H1 (cell line): Measurements from ENCODE around the gene ACOT7. TPM values are rescaled to one million over a fixed set of nuclear protein-coding genes. Genes with fewer than 3 reads are reported as not detected.

Experiments
- CTCF ChIA-PET: fragments of 300-600 bp; sonication (Branson Sonifier 250); formaldehyde crosslinking; loops from one replicate; lab custom pipeline; 2021; ENCODE audit not compliant: partially characterized antibody; lab: Charles Lee
- POLR2A ChIA-PET: fragments of 300-600 bp; sonication (Branson Sonifier 250); formaldehyde crosslinking; loops from one replicate; lab custom pipeline; 2021; ENCODE audit warnings: inconsistent platforms; ENCODE audit not compliant: partially characterized antibody; lab: Charles Lee
- DNase-seq, 2 experiments: peaks; one replicate each; pipeline versions ENCODE4 v3.0.0 to v3.0.0-alpha.2; 2010 to 2022; ENCODE audit warnings: low spot score in 2 of 2, low read depth in 1 of 2, mixed read lengths in 1 of 2
- FAIRE-seq: peaks from 2 replicates; lab custom pipeline; 2011; peaks lifted over from hg19 to GRCh38; lab: Jason Lieb, UNC
- H2AFZ ChIP-seq: 2 replicates; pipeline ENCODE4 v1.8.1; 2012; ENCODE audit warnings: low read length, inconsistent platforms
- H2AK5ac ChIP-seq: 2 replicates; pipeline ENCODE4 v1.6.1; 2013; ENCODE audit warnings: low read depth, low read length
- H2BK120ac ChIP-seq: replicated peaks from 2 replicates; pipeline ENCODE3; 2013; ENCODE audit warnings: low read depth, low read length, inconsistent platforms
- H2BK12ac ChIP-seq: 2 replicates; pipeline ENCODE4 v1.6.1; 2013; ENCODE audit warnings: low read depth, low read length
- H2BK15ac ChIP-seq: 2 replicates; pipeline ENCODE4 v1.6.1; 2013; ENCODE audit warnings: low read length
- H2BK20ac ChIP-seq: 2 replicates; pipeline ENCODE4 v1.6.1; 2013; ENCODE audit warnings: low read length
- H2BK5ac ChIP-seq: 2 replicates; pipeline ENCODE4 v1.6.1; 2013; ENCODE audit warnings: low read depth, low read length
- H3K14ac ChIP-seq: 2 replicates; pipeline ENCODE4 v1.6.1; 2013; ENCODE audit warnings: inconsistent platforms; ENCODE audit not compliant: insufficient read length
- H3K18ac ChIP-seq: 2 replicates; pipeline ENCODE4 v1.6.1; 2013; ENCODE audit warnings: low read length; ENCODE audit errors: extremely low read depth
- H3K23ac ChIP-seq: 2 replicates; pipeline ENCODE4 v1.6.1; 2013; ENCODE audit warnings: inconsistent platforms; ENCODE audit not compliant: insufficient read length
- H3K23me2 ChIP-seq: 2 replicates; pipeline ENCODE4 v1.6.1; 2013; ENCODE audit warnings: low read depth, low read length
- H3K27ac ChIP-seq: 2 replicates; pipeline ENCODE4 v1.6.1; 2011; ENCODE audit warnings: low read depth, low read length, inconsistent platforms
- H3K27me3 ChIP-seq, 4 experiments: replicated peaks in 1 of 4; 1 replicate in 1 of 4; 2 replicates in 3 of 4; pipeline versions ENCODE4 v1.6.1 to v1.8.1; 2011 to 2013; ENCODE audit warnings: low read length in 3 of 4, mild to moderate bottlenecking in 3 of 4, inconsistent platforms in 2 of 4, mixed read lengths in 2 of 4, moderate library complexity in 1 of 4; ENCODE audit not compliant: control insufficient read depth in 3 of 4, insufficient read depth in 3 of 4; ENCODE audit errors: extremely low read depth in 1 of 4
- H3K36me3 ChIP-seq, 4 experiments: 2 replicates each; pipeline versions ENCODE4 v1.6.1 to v1.8.1; 2011 to 2013; ENCODE audit warnings: mild to moderate bottlenecking in 4 of 4, low read length in 3 of 4, moderate library complexity in 2 of 4, control low read depth in 1 of 4, inconsistent platforms in 1 of 4; ENCODE audit not compliant: insufficient read depth in 4 of 4, control insufficient read depth in 2 of 4
- H3K4ac ChIP-seq: replicated peaks from 2 replicates; pipeline ENCODE3; 2013; ENCODE audit warnings: low read length, low read depth, mixed read lengths, inconsistent platforms; ENCODE audit not compliant: insufficient read length
- H3K4me1 ChIP-seq, 4 experiments: replicated peaks in 1 of 4; 1 replicate in 1 of 4; 2 replicates in 3 of 4; pipeline versions ENCODE4 v1.6.1 to v1.8.1; 2011 to 2013; ENCODE audit warnings: low read length in 3 of 4, inconsistent platforms in 2 of 4, mixed read lengths in 1 of 4; ENCODE audit not compliant: insufficient read depth in 4 of 4, control insufficient read depth in 3 of 4
- H3K4me2 ChIP-seq, 2 experiments: 2 replicates each; pipeline versions ENCODE4 v1.6.1 to v1.8.1; 2011 to 2013; ENCODE audit warnings: low read depth in 2 of 2, low read length in 2 of 2, control low read depth in 1 of 2, inconsistent platforms in 1 of 2, mild to moderate bottlenecking in 1 of 2; ENCODE audit not compliant: insufficient read depth in 1 of 2
- H3K4me3 ChIP-seq, 4 experiments: fragments of 200-600, 300-600 bp in 1 of 4; sonication (generic), shearing (Covaris generic), sonication (Bioruptor Twin) in 1 of 4; 2 replicates each; pipeline versions ENCODE4 v1.5.1 to v1.8.1; 2011 to 2016; ENCODE audit warnings: low read length in 4 of 4, low read depth in 3 of 4, control low read depth in 2 of 4, inconsistent platforms in 2 of 4, mild to moderate bottlenecking in 2 of 4, mixed read lengths in 1 of 4, moderate library complexity in 1 of 4; ENCODE audit not compliant: insufficient read depth in 2 of 4; ENCODE audit errors: extremely low read depth in 1 of 4
- H3K56ac ChIP-seq: replicated peaks from 2 replicates; pipeline ENCODE3; 2013; ENCODE audit warnings: low read depth, mild to moderate bottlenecking, mixed read lengths, low read length, inconsistent platforms; ENCODE audit not compliant: insufficient read length
- H3K79me1 ChIP-seq: 2 replicates; pipeline ENCODE4 v1.6.1; 2013; ENCODE audit warnings: low read depth, low read length, control low read depth
- H3K79me2 ChIP-seq, 2 experiments: 2 replicates each; pipeline versions ENCODE4 v1.6.1 to v1.8.1; 2012 to 2013; ENCODE audit warnings: low read length in 2 of 2, mild to moderate bottlenecking in 2 of 2, inconsistent platforms in 1 of 2; ENCODE audit not compliant: insufficient read depth in 2 of 2, control insufficient read depth in 1 of 2
- H3K9ac ChIP-seq, 4 experiments: replicated peaks in 1 of 4; 1 replicate in 1 of 4; 2 replicates in 3 of 4; pipeline versions ENCODE4 v1.6.1 to v1.8.1; 2011 to 2013; ENCODE audit warnings: low read depth in 3 of 4, low read length in 3 of 4, control low read depth in 2 of 4, mild to moderate bottlenecking in 2 of 4, moderate library complexity in 2 of 4, inconsistent platforms in 1 of 4; ENCODE audit errors: extremely low read depth in 1 of 4
- H3K9me3 ChIP-seq, 2 experiments: 2 replicates each; pipeline versions ENCODE4 v1.6.1 to v1.8.1; 2012 to 2013; ENCODE audit warnings: mild to moderate bottlenecking in 2 of 2, moderate library complexity in 2 of 2, control low read depth in 1 of 2, inconsistent platforms in 1 of 2, low read depth in 1 of 2, low read length in 1 of 2, mixed read lengths in 1 of 2; ENCODE audit not compliant: insufficient read depth in 2 of 2
- H4K20me1 ChIP-seq, 2 experiments: replicated peaks in 1 of 2; 2 replicates each; pipeline versions ENCODE3 to v1.8.1; 2011 to 2013; ENCODE audit warnings: inconsistent platforms in 2 of 2, low read length in 2 of 2, mild to moderate bottlenecking in 1 of 2; ENCODE audit not compliant: insufficient read depth in 2 of 2, control insufficient read depth in 1 of 2
- H4K5ac ChIP-seq: 2 replicates; pipeline ENCODE4 v1.6.1; 2013; ENCODE audit warnings: low read length, low read depth, mixed read lengths, inconsistent platforms; ENCODE audit not compliant: insufficient read length
- H4K8ac ChIP-seq: 2 replicates; pipeline ENCODE4 v1.8.0; 2013; ENCODE audit warnings: mild to moderate bottlenecking, moderate library complexity, low read length, inconsistent platforms; ENCODE audit not compliant: insufficient read depth; ENCODE audit errors: extremely low read depth
- H4K91ac ChIP-seq: replicated peaks from 2 replicates; pipeline ENCODE3; 2013; ENCODE audit warnings: low read length, mixed read lengths, inconsistent platforms; ENCODE audit not compliant: insufficient read length
- GABPA ChIP-seq: IDR thresholded peaks from 2 replicates; pipeline ENCODE4 v1.6.1; 2011; ENCODE audit warnings: mild to moderate bottlenecking, low read length, moderate library complexity, borderline replicate concordance; ENCODE audit not compliant: insufficient read depth
- POLR2AphosphoS5 ChIP-seq: IDR thresholded peaks from 2 replicates; pipeline ENCODE4 v1.6.1; 2011; ENCODE audit warnings: low read depth, low read length
- RAD21 ChIP-seq, 2 experiments: IDR thresholded peaks in 1 of 2; conservative IDR thresholded peaks in 1 of 2; 2 replicates each; pipeline ENCODE4 v1.6.1; 2011; ENCODE audit warnings: low read depth in 2 of 2, low read length in 2 of 2, improper control_type of control experiment in 1 of 2, inconsistent platforms in 1 of 2, mild to moderate bottlenecking in 1 of 2, moderate library complexity in 1 of 2
- SAP30 ChIP-seq: fragments of 300-600 bp; sonication (generic); IDR thresholded peaks from 2 replicates; pipeline ENCODE4 v1.7.1; 2012; ENCODE audit warnings: low read length, moderate library complexity, mild to moderate bottlenecking, inconsistent platforms; ENCODE audit not compliant: insufficient read depth, insufficient replicate concordance
- SIN3A ChIP-seq, 2 experiments: IDR thresholded peaks in 1 of 2; conservative IDR thresholded peaks in 1 of 2; 2 replicates each; pipeline ENCODE4 v1.6.1; 2011 to 2012; ENCODE audit warnings: low read length in 2 of 2, improper control_type of control experiment in 1 of 2, low read depth in 1 of 2, mild to moderate bottlenecking in 1 of 2
- SIX5 ChIP-seq: IDR thresholded peaks from 2 replicates; pipeline ENCODE4 v1.6.1; 2011; ENCODE audit warnings: mild to moderate bottlenecking, low read depth, low read length
- TBP ChIP-seq: IDR thresholded peaks from 2 replicates; pipeline ENCODE4 v1.6.1; 2011; ENCODE audit warnings: low read depth, low read length, improper control_type of control experiment
- TCF12 ChIP-seq: IDR thresholded peaks from 2 replicates; pipeline ENCODE4 v1.6.1; 2011; ENCODE audit warnings: low read depth, mild to moderate bottlenecking, low read length
- WGBS, 2 experiments: shearing (Covaris generic) in 1 of 2; methylation state at CpG; one replicate each; pipeline versions ENCODE4 v1.1.6 to v1.1.7; 2013 to 2015; ENCODE audit warnings: low lambda C conversion rate in 2 of 2, mixed read lengths in 2 of 2, inconsistent platforms in 1 of 2, low coverage in 1 of 2, missing lambda C conversion rate in 1 of 2; ENCODE audit not compliant: insufficient replicate concordance in 2 of 2, insufficient coverage in 1 of 2, insufficient read length in 1 of 2; ENCODE audit errors: extremely low coverage in 1 of 2, missing lambda C conversion rate in 1 of 2; 5-methylcytosine and 5-hydroxymethylcytosine counted together
- polyA plus RNA-seq, 7 experiments: library from polyadenylated mRNA; depleted of rRNA in 3 of 7; stranded (reverse) in 5 of 7; unstranded in 2 of 7; fragments of >200 nt in 5 of 7; fragments of 200-250 nt in 2 of 7; gene quantifications; 1 replicate in 5 of 7; 2 replicates in 1 of 7; 4 replicates in 1 of 7; pipeline versions ENCODE4 v1.2.1 to v1.2.3, GENCODE V29; 2011 to 2013; ENCODE audit warnings: missing spikeins in 2 of 7, mixed read lengths in 2 of 7
- total RNA-seq: library from RNA; stranded (reverse); fragmentation: NEBNext Ultra II Directional; extraction: Animal tissue kit (Norgen Biotek cat#: 25700); gene quantifications from 2 replicates; pipeline ENCODE4 v1.2.1, GENCODE V29; 2021
- TF ChIP-seq, protein P1 (sequence below): IDR thresholded peaks from 2 replicates; pipeline ENCODE4 v1.6.1; 2012; ENCODE audit warnings: inconsistent platforms
- TF ChIP-seq, protein P2 (sequence below): IDR thresholded peaks from 2 replicates; pipeline ENCODE4 v1.6.1; 2012; ENCODE audit warnings: low read length, inconsistent platforms

ACOT7 gene
- total and polyA plus RNA-seq, 2 of the 8 experiments (the other 6 are each of a cell fraction or from before 2014, with no cell fraction given): 151 to 214 TPM

DNA sequence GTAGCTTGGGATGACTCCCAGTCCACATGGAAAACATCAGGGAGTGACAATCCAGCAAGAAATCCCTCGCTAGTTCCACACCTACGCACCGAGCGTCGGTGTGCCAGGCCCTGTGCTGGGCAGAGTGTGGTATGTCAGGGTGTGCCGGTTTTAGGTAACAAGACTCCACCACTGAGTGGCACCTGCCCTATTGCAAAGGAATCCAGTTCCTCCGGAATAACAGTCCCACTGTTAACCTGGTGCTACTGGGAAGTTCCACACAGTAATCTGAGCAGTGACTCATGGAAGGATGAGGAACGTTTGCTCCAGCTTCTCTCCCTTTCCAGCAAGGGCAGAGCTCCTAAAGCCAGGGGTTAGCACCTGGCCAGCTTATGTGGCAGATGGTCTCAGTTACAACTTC is 173.3 kb downstream of the ACOT7 start:
- ChIA-PET CTCF (interaction anchor here (1.1 to 10.4 kb wide), 5 partner anchors 10 to 26 kb away, joined by 3 to 74 read pairs (median 6); partner anchors contain the start of gene RNF207), POLR2A (interaction anchor here (0.7 to 5.1 kb wide), 5 partner anchors 9 to 27 kb away, joined by 3 to 28 read pairs (median 4); partner anchors contain the start of gene RNF207)
- no peaks in the 10 kb centered on the region; a peak in 1 of 7 replicates for H3K4me1 ChIP-seq
- H3K4me2 ChIP-seq: no peak overlapping the region
- no peak overlapping the region for H3K14ac ChIP-seq
- H4K5ac ChIP-seq: no peak overlapping the region
- H3K23ac ChIP-seq: no peak overlapping the region
- no peak overlapping the region for H2BK12ac ChIP-seq
- peaks cover 9 to 36% (median 18%) of the 10 kb centered on the region in 4 experiments; a peak in 7 of 8 replicates for H3K36me3 ChIP-seq
- no peak overlapping the region for H2BK20ac ChIP-seq
- DNase-seq: no peak
- 94% methylated on average over 8 of the region's 8 CpGs; no CpG with 5 or more reads in 1 of the 2 experiments for WGBS, 2 experiments
- no peaks in the 10 kb centered on the region for H3K23me2 ChIP-seq
- H2AK5ac ChIP-seq: no peak overlapping the region
- H3K79me2 ChIP-seq: no peaks in the 10 kb centered on the region
- H3K18ac ChIP-seq: no peak overlapping the region
- no peak for FAIRE-seq
- no peak overlapping the region for H3K27ac ChIP-seq
- no peak overlapping the region for H2BK15ac ChIP-seq
- H4K91ac ChIP-seq: no peak overlapping the region
- no peak overlapping the region for H2BK5ac ChIP-seq
- peaks cover 2% of the 10 kb centered on the region for H3K79me1 ChIP-seq
- no peak overlapping the region for H4K8ac ChIP-seq
- H3K4me3 ChIP-seq: no peak overlapping the region
- peaks cover 5 to 12% of the 10 kb centered on the region in 2 experiments for H4K20me1 ChIP-seq
- no peak overlapping the region for H3K4ac ChIP-seq
- H3K27me3 ChIP-seq: no peaks in the 10 kb centered on the region
- no peak overlapping the region for H3K9ac ChIP-seq
- H3K56ac ChIP-seq: no peak overlapping the region
- H2AFZ ChIP-seq: no peak overlapping the region
- H3K9me3 ChIP-seq: no peaks in the 10 kb centered on the region
- H2BK120ac ChIP-seq: no peak overlapping the region
- TF ChIP-seq SIN3A (conservative IDR thresholded peaks at IDR 0.05 in 1 of 2, IDR thresholded peaks at IDR 0.05 in 1 of 2; ENCODE audit: low read depth in 1 of 2, low read length in 2 of 2) (no peak), GABPA (no peak), POLR2AphosphoS5 (no peak), SAP30 (no peak), TBP (no peak), TCF12 (no peak), SIX5 (no peak), RAD21 (IDR thresholded peaks at IDR 0.05 in 1 of 2, conservative IDR thresholded peaks at IDR 0.05 in 1 of 2; ENCODE audit: low read depth in 2 of 2, low read length in 2 of 2) (no peak)
- TF ChIP-seq, protein P1, sequence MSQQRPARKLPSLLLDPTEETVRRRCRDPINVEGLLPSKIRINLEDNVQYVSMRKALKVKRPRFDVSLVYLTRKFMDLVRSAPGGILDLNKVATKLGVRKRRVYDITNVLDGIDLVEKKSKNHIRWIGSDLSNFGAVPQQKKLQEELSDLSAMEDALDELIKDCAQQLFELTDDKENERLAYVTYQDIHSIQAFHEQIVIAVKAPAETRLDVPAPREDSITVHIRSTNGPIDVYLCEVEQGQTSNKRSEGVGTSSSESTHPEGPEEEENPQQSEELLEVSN: no peak
- TF ChIP-seq, protein P2, sequence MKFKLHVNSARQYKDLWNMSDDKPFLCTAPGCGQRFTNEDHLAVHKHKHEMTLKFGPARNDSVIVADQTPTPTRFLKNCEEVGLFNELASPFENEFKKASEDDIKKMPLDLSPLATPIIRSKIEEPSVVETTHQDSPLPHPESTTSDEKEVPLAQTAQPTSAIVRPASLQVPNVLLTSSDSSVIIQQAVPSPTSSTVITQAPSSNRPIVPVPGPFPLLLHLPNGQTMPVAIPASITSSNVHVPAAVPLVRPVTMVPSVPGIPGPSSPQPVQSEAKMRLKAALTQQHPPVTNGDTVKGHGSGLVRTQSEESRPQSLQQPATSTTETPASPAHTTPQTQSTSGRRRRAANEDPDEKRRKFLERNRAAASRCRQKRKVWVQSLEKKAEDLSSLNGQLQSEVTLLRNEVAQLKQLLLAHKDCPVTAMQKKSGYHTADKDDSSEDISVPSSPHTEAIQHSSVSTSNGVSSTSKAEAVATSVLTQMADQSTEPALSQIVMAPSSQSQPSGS: no peak
